Endometrial microvascular endothelial cells (primary cell): Measurements from ENCODE around the gene SLC13A3. TPM values are rescaled to one million over a fixed set of nuclear protein-coding genes. Genes with fewer than 3 reads are reported as not detected.

Source experiments
- in situ Hi-C: cut with HindIII; loops from 2 replicates; pipeline ENCODE4 v1.10.0; 2017; ENCODE audit warnings: low sequenced_read_pairs, low pct_unique_long_range_greater_than_20kb; ENCODE audit errors: inconsistent ontology term
- total RNA-seq: library from RNA; depleted of rRNA; stranded (reverse); fragments of >200 nt; gene quantifications from one replicate; pipeline ENCODE4 v1.2.3, GENCODE V29; 2015; ENCODE audit errors: inconsistent ontology term

Gene SLC13A3
- total RNA-seq, 1 donor from 2014 or later: not detected

GRCh38 chr20:46520540-46520939 lies 130.7 kb downstream of the SLC13A3 start:
- in situ Hi-C loops: no loop called here

- in situ Hi-C loops: no loop called here
Observed at GRCh38 chr20:46519471-46520068, 131.7 kb downstream of the SLC13A3 start.

GRCh38 chr20:46512943-46513844 lies 138.1 kb downstream of the SLC13A3 start, which contains the start of gene ZNF334:
Gene ZNF334, minus strand, starts transcription at chr20:46513559. Its CDS starts 1,457 bp downstream, at chr20:46512102.
- in situ Hi-C loops: no loop called here

DNA sequence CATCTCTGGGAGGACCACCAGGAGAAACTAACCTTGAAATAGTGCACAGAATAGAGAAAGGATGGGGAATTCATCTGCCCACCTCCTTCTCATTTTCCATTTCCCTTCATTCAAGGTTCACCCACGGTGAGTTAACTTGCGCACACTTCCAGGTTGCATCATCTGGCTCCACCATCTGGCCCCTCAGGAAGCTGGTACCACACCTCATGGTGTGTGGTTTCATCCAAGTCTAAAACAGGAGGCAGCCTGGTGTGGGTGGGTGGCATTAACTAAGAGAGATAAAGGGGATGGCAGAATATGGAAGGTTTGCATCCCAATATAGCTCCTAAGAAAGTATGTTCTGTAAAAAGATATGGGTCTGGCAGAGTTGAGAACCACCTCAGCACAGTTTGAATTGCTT lies 141.7 kb downstream of the SLC13A3 start:
- in situ Hi-C loops: no loop called here

Other genes starting within 250 kb of the SLC13A3 start
- gene ELMO2, start 244.8 kb downstream of the SLC13A3 start, total RNA-seq: 41.7 TPM
- gene ZNF334, start 137.9 kb downstream of the SLC13A3 start, total RNA-seq: 0.19 TPM
- not detected for gene OCSTAMP, start 100.8 kb downstream of the SLC13A3 start, total RNA-seq
- gene TP53RK, start 38.0 kb upstream of the SLC13A3 start, total RNA-seq: 31.6 TPM
- gene SLC2A10, start 58.2 kb upstream of the SLC13A3 start, total RNA-seq: 3.5 TPM
- gene EYA2, start 243.4 kb upstream of the SLC13A3 start, total RNA-seq: not detected